NCI-H1436 (cell line): ENCODE data around the gene LAMA2.
"Not testable (repeated sequence)": the region's sequence is repeated elsewhere in the genome, so short reads cannot be mapped to it uniquely, and the experiment has no call there.

Experiments used
- DNase-seq: peaks from one replicate; lab custom pipeline; 2025; lab: John Stamatoyannopoulos, UW

The LAMA2 gene

DNA sequence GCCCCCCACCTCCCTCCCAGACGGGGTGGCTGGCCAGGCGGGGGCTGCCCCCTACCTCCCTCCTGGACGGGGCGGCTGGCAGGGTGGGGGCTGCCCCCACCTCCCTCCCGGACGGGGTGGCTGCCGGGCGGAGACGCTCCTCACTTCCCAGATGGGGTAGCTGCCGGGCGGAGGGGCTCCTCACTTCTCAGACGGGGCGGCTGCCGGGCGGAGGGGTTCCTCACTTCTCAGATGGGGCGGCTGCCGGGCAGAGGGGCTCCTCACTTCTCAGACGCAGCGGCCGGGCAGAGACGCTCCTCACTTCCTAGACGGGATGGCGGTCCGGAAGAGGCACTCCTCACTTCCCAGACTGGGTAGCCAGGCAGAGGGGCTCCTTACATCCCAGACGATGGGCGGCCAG, 205.5 kb downstream of the LAMA2 start:
- not testable (repeated sequence) for DNase-seq

DNA sequence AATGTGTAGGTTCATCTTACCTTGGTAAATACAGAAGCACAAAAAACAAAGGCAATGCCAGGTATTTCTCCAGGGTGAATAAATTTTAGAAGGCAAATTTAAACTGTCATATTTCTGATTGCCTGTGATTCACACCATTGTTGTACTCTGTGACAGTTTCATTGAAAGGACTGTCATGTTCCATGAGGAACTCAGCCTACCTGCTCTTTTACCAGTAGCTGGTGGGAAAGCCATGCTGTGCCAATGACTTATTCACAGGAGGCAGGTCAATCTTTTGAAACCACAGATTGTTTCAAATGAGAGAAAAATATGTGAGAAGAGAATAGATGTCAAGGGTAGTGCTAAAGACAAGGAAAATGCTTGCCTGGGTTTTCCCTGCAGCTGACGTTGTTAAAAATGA, 206.4 kb downstream of the LAMA2 start:
- DNase-seq: no peak

- DNase-seq: no peak
Observed at GRCh38 chr6:129094147-129094546, 211.2 kb downstream of the LAMA2 start.

DNA sequence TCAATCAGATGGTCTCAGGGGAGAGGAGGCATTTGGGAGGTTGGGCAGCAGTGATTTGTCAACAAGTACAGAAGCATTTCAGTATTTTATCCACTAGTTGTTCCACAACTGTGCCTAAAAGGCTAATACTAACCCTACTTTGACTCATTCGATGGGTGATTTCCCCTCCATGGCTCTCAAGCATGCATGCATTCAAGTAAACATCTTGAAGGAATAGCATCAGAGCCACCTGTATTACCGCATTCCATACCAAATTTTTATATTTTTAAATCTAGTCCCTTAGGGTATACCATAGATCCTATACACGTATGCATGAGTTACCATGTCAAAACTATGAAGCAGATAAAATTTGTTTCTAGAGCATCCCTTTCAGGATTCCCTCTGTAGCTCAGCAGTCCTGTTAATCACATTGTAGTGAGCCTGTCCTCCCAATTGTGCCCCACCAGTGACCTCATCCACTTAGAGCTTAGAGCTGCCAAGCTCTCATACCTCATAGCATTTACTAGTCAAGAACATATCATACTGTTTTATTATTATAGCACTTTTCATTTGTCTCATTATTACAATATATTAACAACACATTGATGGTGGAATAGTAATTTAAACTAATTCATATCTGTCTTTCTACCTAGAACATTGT, 213.8 kb downstream of the LAMA2 start:
- no peak for DNase-seq

- DNase-seq: no peak
Observed at GRCh38 chr6:129098061-129098553, 215.2 kb downstream of the LAMA2 start.

- DNase-seq: no peak
Observed at GRCh38 chr6:129099696-129100095, 216.8 kb downstream of the LAMA2 start.

DNA sequence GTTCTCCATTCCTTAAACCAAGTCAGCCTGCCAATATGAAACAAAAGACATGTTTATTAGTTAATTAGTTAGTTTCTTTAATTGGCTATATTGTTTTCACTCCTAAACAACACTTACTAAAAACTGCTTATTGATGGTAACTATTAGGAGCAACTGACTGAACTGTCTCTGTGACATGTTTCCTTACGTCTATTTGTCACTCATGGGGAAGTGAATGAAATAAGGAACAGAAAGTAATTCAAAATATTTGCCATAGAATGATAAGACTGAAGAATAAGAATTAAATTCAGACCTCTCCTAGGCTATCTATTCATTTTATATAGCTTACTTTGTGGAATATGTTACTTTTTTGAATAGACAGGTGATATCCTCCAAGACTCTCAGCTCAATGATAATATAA, 217.2 kb downstream of the LAMA2 start:
- DNase-seq: no peak

DNA sequence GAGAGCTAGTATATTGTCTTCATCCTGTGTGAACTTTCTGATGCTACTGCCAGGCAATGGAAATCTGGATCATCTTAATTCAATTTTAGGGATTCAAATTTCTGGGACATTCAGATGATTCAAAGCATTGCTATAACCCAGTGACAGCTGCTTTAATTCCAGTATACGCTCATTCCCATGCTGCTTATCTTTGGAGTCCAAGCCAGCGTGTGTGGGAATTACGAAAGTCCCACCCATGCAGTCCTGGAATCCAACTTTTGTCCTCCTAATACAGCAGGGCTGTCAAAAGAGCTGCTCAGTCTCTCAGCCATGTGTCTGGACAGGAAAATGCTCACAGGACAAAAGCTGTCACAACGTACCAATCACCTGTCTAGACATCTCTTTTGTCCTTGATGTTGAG, 219.8 kb downstream of the LAMA2 start:
- no peak for DNase-seq

GRCh38 chr6:129104131-129104530, 221.2 kb downstream of the LAMA2 start:
- DNase-seq: no peak

DNA sequence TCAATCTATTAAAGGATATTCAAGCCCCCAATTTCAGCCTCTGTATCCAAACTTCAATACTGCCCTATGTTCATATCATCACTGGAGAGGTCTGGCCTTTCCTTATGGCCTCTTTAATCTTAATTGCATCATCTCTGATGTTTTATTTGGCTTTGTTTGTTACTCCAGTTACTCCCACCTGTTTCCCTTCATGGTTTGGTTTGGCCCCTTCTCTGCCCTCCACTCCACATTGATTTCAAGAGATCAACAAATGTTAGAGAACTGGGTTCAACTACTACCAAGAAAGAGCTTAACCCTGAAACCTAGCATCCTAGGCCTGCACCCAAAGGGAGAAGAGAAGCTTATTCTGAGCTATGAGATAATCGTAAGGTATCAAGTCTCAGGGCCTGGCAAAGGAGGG, 221.6 kb downstream of the LAMA2 start:
- no peak for DNase-seq

GRCh38 chr6:129105035-129105434, 222.1 kb downstream of the LAMA2 start:
- no peak for DNase-seq

DNA sequence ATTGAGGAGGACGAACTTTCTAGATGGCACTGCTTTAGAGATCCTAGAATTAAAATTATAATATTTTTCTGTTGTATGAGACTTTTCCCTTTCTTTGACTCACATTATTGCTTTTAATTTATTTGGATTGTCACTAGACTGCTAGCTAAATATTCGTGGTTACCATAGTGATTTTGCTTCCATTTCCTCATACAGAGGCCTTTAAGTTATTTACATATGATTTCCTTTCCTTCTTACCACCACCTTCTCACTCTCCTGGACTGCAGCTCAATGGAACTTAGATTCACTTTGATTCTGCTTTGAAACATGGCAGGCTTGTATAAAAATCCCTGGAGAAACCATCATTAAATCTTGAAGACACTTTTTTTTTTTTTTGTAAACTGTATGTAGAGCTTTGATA, 222.9 kb downstream of the LAMA2 start:
- DNase-seq: no peak

- no peak for DNase-seq
Observed at GRCh38 chr6:129108337-129108736, 225.4 kb downstream of the LAMA2 start.

DNA sequence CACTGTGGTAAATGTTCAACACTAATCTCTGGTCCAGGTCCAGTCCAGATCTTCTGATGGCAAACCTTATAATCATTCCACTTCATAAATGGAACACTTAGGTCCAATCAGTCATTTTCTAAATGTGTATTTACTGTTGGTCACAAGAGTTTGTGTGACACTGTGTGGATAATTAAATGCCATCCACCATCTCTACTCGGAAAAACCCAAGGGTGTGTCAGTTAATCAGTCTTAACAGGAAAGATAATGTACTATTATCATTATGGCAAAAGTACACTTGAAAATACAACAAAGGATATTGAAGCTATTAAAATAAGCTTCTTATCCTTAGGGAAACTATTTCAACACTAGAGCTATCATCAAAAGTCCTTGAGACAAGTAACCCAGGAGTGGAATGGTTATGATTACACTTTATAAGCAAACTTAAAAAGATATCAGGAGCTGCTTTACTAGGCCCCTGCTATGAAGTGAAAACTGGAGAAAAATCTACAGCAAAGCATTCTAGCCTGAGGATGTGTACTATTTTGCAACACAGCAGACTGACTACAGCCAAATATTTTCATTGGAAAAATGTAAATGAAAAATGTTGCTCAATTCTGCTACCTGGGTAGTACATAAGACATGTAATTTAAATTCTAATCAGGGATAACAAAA, 227.9 kb downstream of the LAMA2 start:
- DNase-seq: no peak

DNA sequence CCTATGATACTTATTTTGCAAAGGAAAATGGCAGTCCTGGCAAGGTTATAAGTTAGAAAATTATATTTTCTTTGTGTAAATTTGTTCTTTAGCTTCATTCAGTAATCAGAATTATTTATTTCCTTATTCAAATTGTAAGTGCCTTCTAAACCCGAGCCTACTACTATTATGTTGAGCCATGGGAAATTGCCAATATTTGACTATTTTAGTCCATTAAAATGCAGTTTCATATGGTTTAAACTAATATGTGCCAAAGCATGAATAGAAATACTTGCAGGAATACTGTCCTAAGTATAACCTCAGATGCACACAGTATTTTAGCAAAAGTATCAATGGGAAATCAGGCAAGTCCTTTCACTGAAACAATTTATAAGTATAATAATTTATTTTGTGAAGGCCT, 228.4 kb downstream of the LAMA2 start:
- no peak for DNase-seq

DNA sequence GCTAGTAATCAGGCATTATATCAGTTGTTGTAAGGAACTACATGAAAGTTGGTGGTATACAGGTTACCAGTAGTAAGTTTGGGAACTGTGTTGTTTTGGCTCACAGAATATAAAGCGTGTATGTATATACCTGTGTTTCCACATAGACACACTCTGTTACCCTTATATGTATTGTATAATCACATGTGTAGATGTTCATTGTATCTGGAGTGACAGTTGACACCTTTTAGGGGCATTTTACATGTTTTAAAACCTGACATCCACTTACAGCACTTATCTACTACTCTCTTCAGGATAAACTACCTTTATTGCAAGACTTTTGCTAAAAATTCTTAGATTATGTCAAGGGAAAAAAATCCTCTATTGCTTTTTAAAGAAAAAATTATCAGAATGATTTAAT, 228.9 kb downstream of the LAMA2 start:
- no peak for DNase-seq

DNA sequence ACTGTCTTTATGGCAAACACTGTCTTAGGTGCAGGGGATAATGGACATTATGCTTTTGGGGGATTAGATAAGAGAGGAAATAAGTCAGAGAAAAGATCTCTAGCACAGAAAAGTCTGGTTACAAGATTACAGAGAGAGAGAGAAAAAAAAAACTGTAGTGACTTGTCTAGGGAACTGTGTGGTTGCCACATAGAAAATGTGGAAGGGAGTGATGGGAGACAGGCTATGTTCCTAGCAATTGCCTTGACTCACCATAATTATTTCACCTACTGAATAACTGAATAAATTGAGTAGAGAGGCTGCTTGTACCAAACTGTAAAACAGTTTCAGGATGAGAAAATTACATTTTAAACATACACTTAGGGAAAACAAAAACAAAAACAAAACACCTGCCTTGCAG, 229.7 kb downstream of the LAMA2 start:
- no peak for DNase-seq

GRCh38 chr6:129113637-129114036, 230.7 kb downstream of the LAMA2 start:
- DNase-seq: no peak

- no peak for DNase-seq
Observed at GRCh38 chr6:129114636-129115391, 231.9 kb downstream of the LAMA2 start.

GRCh38 chr6:129115471-129115870, 232.5 kb downstream of the LAMA2 start:
- no peak for DNase-seq

DNA sequence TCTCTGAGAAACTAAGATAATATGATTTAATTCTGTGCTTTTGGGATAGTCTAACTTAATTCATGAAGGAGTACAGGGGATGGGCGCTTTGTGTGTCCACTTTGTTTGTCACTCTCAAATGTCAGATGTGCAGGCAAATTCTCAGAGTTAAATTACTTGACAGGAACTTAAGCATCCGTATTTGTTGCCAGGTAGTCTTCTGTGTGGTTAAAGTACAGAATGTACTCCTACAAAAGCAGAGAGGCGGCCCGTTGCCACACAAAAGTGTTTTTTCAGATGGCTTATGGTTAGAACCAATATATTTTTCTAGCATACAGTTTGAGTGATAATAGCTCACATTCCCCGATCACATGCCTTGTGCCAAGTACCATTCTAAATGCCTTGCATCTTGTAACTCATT, 234.4 kb downstream of the LAMA2 start:
- DNase-seq: no peak

DNA sequence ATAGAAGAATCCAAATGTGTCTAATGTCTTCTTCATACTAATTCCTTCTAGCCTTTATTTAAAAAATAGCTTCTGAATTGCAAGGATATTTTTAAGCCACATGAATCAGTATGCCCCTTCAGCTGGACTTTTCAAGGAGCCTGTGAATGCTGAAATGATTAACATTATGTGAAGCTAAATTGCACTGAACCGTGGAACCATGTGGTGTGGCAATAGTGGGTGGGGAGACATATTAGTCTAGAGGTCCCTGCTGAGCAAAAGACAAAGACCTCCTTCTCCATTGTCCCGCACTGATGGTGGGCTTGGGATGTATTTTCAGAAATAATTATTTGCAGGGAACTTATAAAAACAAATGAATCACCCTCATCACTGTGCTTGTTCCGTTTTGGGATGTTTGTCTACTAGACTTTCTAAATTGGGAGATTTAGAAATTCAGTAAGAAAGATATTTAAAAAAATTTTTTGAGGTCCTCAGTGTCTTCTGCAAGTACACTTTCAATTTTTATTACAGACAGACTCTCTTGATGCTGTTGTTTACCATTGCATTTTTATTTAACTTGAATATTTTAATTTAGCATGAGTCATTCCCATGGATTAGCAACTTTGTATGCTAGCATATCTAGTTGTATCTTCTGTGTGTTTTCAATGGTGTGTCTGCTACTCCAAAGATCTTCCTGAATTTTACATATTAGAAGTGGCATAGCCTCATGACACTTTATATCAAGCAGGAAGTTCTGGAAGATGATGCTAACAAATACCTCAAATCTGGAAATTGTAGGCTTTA, 238.1 kb downstream of the LAMA2 start:
- DNase-seq: no peak
